ENCODE results near the gene ABCG4.

Gene ABCG4

DNA sequence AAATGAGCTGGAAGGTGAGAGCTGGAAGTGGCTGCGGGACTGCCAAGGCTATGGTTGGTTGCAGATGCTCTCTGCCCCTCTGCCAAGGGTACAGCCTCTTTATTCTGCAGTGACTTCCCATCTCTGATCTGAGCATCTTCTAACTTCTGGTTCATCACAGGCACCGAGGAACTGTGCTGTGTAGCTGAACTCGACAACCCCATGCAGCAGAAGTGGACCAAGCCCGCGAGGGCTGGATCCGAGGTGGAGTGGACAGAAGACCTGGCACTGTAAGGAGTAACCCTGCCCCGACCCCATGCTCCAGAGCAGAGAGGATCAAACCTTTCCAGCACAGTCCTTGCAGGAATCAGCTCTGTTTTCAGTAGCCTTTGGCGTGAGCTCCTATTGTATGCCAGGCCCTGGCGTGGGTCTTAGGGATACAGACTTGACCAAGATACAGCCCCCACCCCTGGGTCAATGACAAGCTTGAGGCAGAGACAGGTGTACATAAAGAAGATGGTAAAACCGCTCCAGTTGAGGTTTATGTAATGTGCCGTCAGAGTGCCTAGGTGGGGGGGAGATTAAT is 37.4 kb upstream of the ABCG4 start:
- Histone ChIP-seq H3K79me2 (ENCODE audit: insufficient read depth, low read length) (no peaks in the 10 kb centered on the region), H3K27me3 (ENCODE audit: insufficient read depth, low read length) (no peaks in the 10 kb centered on the region), H3K27ac (ENCODE audit: low read depth, low read length, poor library complexity, severe bottlenecking) (no peak overlapping the region), H3K4me2 (ENCODE audit: low read length) (no peak overlapping the region), H3K9ac (ENCODE audit: low read length) (no peak overlapping the region), H4K20me1 (ENCODE audit: insufficient read depth, low read length) (no peaks in the 10 kb centered on the region), H3F3A (ENCODE audit: insufficient read depth, low read length) (no peaks in the 10 kb centered on the region), H3K9me3 (ENCODE audit: low read length) (no peaks in the 10 kb centered on the region), H3K4me1 (ENCODE audit: insufficient read depth, low read length, severe bottlenecking) (peaks cover 16% of the 10 kb centered on the region), H2AFZ (ENCODE audit: low read length) (no peak overlapping the region), H3K4me3 (ENCODE audit: low read depth, low read length, poor library complexity, severe bottlenecking) (no peak overlapping the region), H3K36me3 (ENCODE audit: insufficient read depth, low read length) (peaks cover 47% of the 10 kb centered on the region), H3K9me2 (ENCODE audit: low read depth, low read length) (no peaks in the 10 kb centered on the region)
- TF ChIP-seq, protein P1, sequence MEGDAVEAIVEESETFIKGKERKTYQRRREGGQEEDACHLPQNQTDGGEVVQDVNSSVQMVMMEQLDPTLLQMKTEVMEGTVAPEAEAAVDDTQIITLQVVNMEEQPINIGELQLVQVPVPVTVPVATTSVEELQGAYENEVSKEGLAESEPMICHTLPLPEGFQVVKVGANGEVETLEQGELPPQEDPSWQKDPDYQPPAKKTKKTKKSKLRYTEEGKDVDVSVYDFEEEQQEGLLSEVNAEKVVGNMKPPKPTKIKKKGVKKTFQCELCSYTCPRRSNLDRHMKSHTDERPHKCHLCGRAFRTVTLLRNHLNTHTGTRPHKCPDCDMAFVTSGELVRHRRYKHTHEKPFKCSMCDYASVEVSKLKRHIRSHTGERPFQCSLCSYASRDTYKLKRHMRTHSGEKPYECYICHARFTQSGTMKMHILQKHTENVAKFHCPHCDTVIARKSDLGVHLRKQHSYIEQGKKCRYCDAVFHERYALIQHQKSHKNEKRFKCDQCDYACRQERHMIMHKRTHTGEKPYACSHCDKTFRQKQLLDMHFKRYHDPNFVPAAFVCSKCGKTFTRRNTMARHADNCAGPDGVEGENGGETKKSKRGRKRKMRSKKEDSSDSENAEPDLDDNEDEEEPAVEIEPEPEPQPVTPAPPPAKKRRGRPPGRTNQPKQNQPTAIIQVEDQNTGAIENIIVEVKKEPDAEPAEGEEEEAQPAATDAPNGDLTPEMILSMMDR (IDR thresholded peaks at IDR 0.05; ENCODE audit: low read length): no peak
- TF ChIP-seq EZH2 (IDR thresholded peaks at IDR 0.05; ENCODE audit: borderline replicate concordance, low read length): no peak

DNA sequence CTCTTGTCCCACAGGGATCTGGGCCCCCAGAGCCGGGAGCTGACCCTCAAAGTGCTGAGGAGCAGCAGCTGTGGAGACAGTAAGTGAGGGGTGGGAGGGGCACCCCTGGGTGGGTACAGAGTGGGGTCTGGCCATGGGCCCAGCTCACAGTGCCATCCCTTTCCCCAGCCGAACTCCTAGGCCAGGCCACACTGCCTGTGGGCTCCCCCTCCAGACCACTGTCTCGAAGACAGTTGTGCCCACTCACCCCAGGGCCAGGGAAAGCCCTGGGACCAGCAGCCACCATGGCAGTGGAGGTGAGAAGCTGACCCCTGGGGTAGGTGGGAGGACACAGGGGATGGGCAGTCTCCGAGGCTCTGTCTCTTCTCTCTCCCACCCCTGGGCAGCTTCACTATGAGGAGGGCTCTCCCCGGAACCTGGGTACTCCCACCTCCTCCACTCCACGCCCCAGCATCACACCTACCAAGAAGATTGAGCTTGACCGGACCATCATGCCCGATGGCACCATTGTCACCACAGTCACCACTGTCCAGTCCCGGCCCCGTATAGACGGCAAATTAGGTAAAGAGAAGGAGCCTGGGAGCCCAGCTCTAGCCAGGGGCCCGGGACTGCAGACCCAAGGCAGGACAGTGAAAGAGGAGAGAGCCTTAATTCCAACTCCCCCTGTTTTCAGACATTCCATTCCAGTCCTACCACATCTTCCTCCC is 36.4 kb upstream of the ABCG4 start:
- Histone ChIP-seq H3K4me2 (ENCODE audit: low read length) (no peak overlapping the region), H3K9me2 (ENCODE audit: low read depth, low read length) (no peaks in the 10 kb centered on the region), H3K9me3 (ENCODE audit: low read length) (no peaks in the 10 kb centered on the region), H3K4me1 (ENCODE audit: insufficient read depth, low read length, severe bottlenecking) (peaks cover 11% of the 10 kb centered on the region), H3F3A (ENCODE audit: insufficient read depth, low read length) (no peaks in the 10 kb centered on the region), H2AFZ (ENCODE audit: low read length) (no peak overlapping the region), H3K79me2 (ENCODE audit: insufficient read depth, low read length) (no peaks in the 10 kb centered on the region), H3K9ac (ENCODE audit: low read length) (no peak overlapping the region), H4K20me1 (ENCODE audit: insufficient read depth, low read length) (no peaks in the 10 kb centered on the region), H3K27me3 (ENCODE audit: insufficient read depth, low read length) (no peaks in the 10 kb centered on the region), H3K36me3 (ENCODE audit: insufficient read depth, low read length) (peaks cover 47% of the 10 kb centered on the region), H3K27ac (ENCODE audit: low read depth, low read length, poor library complexity, severe bottlenecking) (no peak overlapping the region), H3K4me3 (ENCODE audit: low read depth, low read length, poor library complexity, severe bottlenecking) (no peak overlapping the region)
- TF ChIP-seq EZH2 (IDR thresholded peaks at IDR 0.05; ENCODE audit: borderline replicate concordance, low read length): no peak
- TF ChIP-seq, protein P1 (IDR thresholded peaks at IDR 0.05; ENCODE audit: low read length): no peak

DNA sequence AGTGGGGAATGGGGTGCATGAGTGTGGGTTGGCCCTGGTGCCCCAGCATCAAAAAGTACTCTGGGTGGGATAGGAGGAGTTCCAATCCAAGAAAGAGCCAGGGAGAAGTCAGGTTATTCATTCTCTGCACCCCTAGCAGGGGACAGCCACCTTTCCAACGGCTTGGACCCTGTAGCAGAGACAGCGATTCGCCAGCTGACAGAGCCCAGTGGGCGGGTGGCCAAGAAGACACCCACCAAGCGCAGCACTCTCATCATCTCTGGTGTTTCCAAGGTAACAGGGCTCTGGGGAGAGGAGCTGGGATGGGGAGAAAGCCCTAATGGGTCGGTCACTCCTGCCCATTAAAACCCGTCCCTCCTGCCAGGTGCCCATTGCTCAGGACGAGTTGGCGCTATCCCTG is 35.1 kb upstream of the ABCG4 start:
- H3K27me3 ChIP-seq (ENCODE audit: insufficient read depth, low read length): no peaks in the 10 kb centered on the region
- H3K36me3 ChIP-seq (ENCODE audit: insufficient read depth, low read length): peaks cover 52% of the 10 kb centered on the region
- peaks cover 4% of the 10 kb centered on the region for H3K4me1 ChIP-seq (ENCODE audit: insufficient read depth, low read length, severe bottlenecking)
- H2AFZ ChIP-seq (ENCODE audit: low read length): no peak overlapping the region
- no peaks in the 10 kb centered on the region for H3F3A ChIP-seq (ENCODE audit: insufficient read depth, low read length)
- H3K9me2 ChIP-seq (ENCODE audit: low read depth, low read length): no peaks in the 10 kb centered on the region
- H4K20me1 ChIP-seq (ENCODE audit: insufficient read depth, low read length): no peaks in the 10 kb centered on the region
- H3K4me3 ChIP-seq (ENCODE audit: low read depth, low read length, poor library complexity, severe bottlenecking): no peak overlapping the region
- H3K4me2 ChIP-seq (ENCODE audit: low read length): no peak overlapping the region
- H3K9ac ChIP-seq (ENCODE audit: low read length): no peak overlapping the region
- no peaks in the 10 kb centered on the region for H3K79me2 ChIP-seq (ENCODE audit: insufficient read depth, low read length)
- TF ChIP-seq, protein P1 (IDR thresholded peaks at IDR 0.05; ENCODE audit: low read length): no peak
- TF ChIP-seq EZH2 (IDR thresholded peaks at IDR 0.05; ENCODE audit: borderline replicate concordance, low read length): no peak
- no peak overlapping the region for H3K27ac ChIP-seq (ENCODE audit: low read depth, low read length, poor library complexity, severe bottlenecking)
- H3K9me3 ChIP-seq (ENCODE audit: low read length): no peaks in the 10 kb centered on the region
